HEK293 (cell line): Measurements from ENCODE around the gene FLNC.

Experiments
- CTCF ChIP-seq: fragments of 450-650 bp; formaldehyde crosslinking; IDR thresholded peaks from 2 replicates; pipeline ENCODE4 v1.5.1; 2016; ENCODE audit warnings: missing biosample characterization, missing genetic modification characterization
- GFI1B ChIP-seq: fragments of 450-650 bp; formaldehyde crosslinking; IDR thresholded peaks from 2 replicates; pipeline ENCODE4 v1.5.1; 2016; ENCODE audit warnings: missing biosample characterization, missing genetic modification characterization
- GLI4 ChIP-seq: fragments of 450-650 bp; formaldehyde crosslinking; IDR thresholded peaks from 2 replicates; pipeline ENCODE4 v1.5.1; 2016; ENCODE audit warnings: missing biosample characterization, missing genetic modification characterization
- KLF16 ChIP-seq: fragments of 450-650 bp; formaldehyde crosslinking; IDR thresholded peaks from 2 replicates; pipeline ENCODE4 v1.5.1; 2017; ENCODE audit warnings: missing biosample characterization, missing genetic modification characterization
- ZFP41 ChIP-seq: fragments of 450-650 bp; formaldehyde crosslinking; IDR thresholded peaks from 2 replicates; pipeline ENCODE4 v1.5.1; 2016; ENCODE audit warnings: missing biosample characterization, missing genetic modification characterization, borderline replicate concordance
- ZNF292 ChIP-seq: fragments of 450-650 bp; formaldehyde crosslinking; IDR thresholded peaks from 2 replicates; pipeline ENCODE4 v1.5.1; 2016; ENCODE audit warnings: low read depth, missing biosample characterization, missing genetic modification characterization, borderline replicate concordance
- ZNF354C ChIP-seq: fragments of 450-650 bp; formaldehyde crosslinking; IDR thresholded peaks from 2 replicates; pipeline ENCODE4 v1.5.1; 2016; ENCODE audit warnings: missing biosample characterization, missing genetic modification characterization, low read depth, borderline replicate concordance
- ZNF398 ChIP-seq: fragments of 450-650 bp; formaldehyde crosslinking; IDR thresholded peaks from 2 replicates; pipeline ENCODE4 v1.5.1; 2017; ENCODE audit warnings: missing biosample characterization, missing genetic modification characterization
- ZNF416 ChIP-seq: fragments of 450-650 bp; formaldehyde crosslinking; IDR thresholded peaks from 2 replicates; pipeline ENCODE4 v1.5.1; 2016; ENCODE audit warnings: missing biosample characterization, missing genetic modification characterization
- ZNF549 ChIP-seq: fragments of 450-650 bp; IDR thresholded peaks from 2 replicates; pipeline ENCODE4 v1.5.1; 2018; ENCODE audit warnings: missing biosample characterization, missing genetic modification characterization, mild to moderate bottlenecking, inconsistent platforms, moderate library complexity
- ZNF768 ChIP-seq: fragments of 450-650 bp; formaldehyde crosslinking; IDR thresholded peaks from 2 replicates; pipeline ENCODE4 v1.5.1; 2018; ENCODE audit warnings: missing biosample characterization, mild to moderate bottlenecking, missing genetic modification characterization
- ZSCAN18 ChIP-seq: fragments of 450-650 bp; formaldehyde crosslinking; IDR thresholded peaks from 2 replicates; pipeline ENCODE4 v1.5.1; 2016; ENCODE audit warnings: missing biosample characterization, missing genetic modification characterization

GRCh38 chr7:128818694-128819093, 11.5 kb upstream of the FLNC start:
- no peak for TF ChIP-seq CTCF (tag by site-specific recombination)
- TF ChIP-seq ZNF768 (tag by site-specific recombination): no peak
- no peak for TF ChIP-seq ZNF292 (tag by site-specific recombination)
- TF ChIP-seq ZNF398 (tag by site-specific recombination): no peak
- no peak for TF ChIP-seq KLF16
- TF ChIP-seq ZNF354C (tag by site-specific recombination): no peak
- no peak for TF ChIP-seq ZFP41 (tag by site-specific recombination)
- TF ChIP-seq GFI1B: no peak
- TF ChIP-seq ZNF549 (tag by site-specific recombination): no peak
- TF ChIP-seq ZNF416 (tag by site-specific recombination): no peak
- TF ChIP-seq GLI4 (tag by site-specific recombination): no peak
- no peak for TF ChIP-seq ZSCAN18 (tag by site-specific recombination)
